SH-SY5Y (cell line): ENCODE data around the gene CNOT6L.

Experiments
- GATA2 ChIP-seq: IDR thresholded peaks from 2 replicates; pipeline ENCODE4 v1.6.1; 2011; ENCODE audit warnings: mild to moderate bottlenecking, low read depth, low read length
- GATA3 ChIP-seq: IDR thresholded peaks from 2 replicates; pipeline ENCODE4 v1.6.1; 2011; ENCODE audit warnings: low read depth, mild to moderate bottlenecking, low read length, moderate library complexity

DNA sequence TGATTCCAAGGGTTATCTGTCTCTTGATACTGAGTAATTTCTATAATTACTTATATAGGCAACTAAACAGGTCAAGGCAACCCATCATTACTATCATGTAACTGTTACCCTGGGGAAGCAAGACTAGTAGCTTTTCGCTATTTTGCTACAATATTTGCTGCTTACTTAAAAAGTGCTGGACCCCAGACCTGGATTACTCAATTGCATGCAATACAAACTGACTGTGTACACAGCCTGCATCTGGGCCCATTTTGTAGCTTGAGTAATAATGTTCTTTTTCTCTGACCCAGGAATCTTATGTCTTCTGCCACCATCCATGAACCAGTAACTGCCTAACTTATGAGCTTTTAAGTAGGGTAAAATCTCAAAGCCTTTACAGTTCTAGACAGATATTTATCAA is 53.4 kb downstream of the CNOT6L start:
- no peak for TF ChIP-seq GATA2
- TF ChIP-seq GATA3, result no peak
